ENCODE results near the gene ASB6. TPM values are rescaled to one million over a fixed set of nuclear protein-coding genes. Genes with fewer than 3 reads are reported as not detected.

ASB6 gene
- total RNA-seq, 4 donors from 2014 or later, result 15.4 to 22.5 (median 17.6) TPM

DNA sequence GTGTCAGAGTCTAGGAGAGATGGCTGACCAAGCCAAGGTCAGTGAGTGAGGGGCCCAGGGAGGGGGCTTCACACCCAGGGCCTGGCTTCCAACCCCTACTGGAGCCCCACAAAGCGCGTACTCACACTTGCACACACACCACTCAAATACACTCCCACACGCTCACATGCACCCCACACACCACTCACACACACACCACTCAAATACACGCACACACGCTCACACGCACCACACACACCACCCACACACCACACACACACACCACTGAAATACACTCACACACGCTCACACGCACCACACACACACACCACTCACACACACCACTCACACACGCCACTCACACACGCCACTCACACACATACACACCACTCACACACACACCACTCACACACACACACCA, 5.7 kb upstream of the ASB6 start:
- WGBS, 2 donors, result 86 to 87% methylated on average over 10 of the region's 10 CpGs
- no peak overlapping the region for H3K27ac ChIP-seq
- no peak overlapping the region for H3K4me3 ChIP-seq
- intact Hi-C loops (cut with DNase I), result loop anchor here (5.0 to 10.0 kb wide), 2 partner anchors 87 to 140 kb away; no protein-coding TSS in a partner anchor
- DNase-seq, result no peak
- H3K4me1 ChIP-seq, result peaks cover 0 to 54% (median 22%) of the 10 kb centered on the region in 3 donors
- no peaks in the 10 kb centered on the region for H3K27me3 ChIP-seq
- H3K9me3 ChIP-seq, result no peaks in the 10 kb centered on the region
- no peaks in the 10 kb centered on the region for H3K36me3 ChIP-seq
- TF ChIP-seq POLR2A (IDR thresholded peaks at IDR 0.05), result no peak
- TF ChIP-seq, protein P1, sequence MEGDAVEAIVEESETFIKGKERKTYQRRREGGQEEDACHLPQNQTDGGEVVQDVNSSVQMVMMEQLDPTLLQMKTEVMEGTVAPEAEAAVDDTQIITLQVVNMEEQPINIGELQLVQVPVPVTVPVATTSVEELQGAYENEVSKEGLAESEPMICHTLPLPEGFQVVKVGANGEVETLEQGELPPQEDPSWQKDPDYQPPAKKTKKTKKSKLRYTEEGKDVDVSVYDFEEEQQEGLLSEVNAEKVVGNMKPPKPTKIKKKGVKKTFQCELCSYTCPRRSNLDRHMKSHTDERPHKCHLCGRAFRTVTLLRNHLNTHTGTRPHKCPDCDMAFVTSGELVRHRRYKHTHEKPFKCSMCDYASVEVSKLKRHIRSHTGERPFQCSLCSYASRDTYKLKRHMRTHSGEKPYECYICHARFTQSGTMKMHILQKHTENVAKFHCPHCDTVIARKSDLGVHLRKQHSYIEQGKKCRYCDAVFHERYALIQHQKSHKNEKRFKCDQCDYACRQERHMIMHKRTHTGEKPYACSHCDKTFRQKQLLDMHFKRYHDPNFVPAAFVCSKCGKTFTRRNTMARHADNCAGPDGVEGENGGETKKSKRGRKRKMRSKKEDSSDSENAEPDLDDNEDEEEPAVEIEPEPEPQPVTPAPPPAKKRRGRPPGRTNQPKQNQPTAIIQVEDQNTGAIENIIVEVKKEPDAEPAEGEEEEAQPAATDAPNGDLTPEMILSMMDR (IDR thresholded peaks at IDR 0.05), result no peak

DNA sequence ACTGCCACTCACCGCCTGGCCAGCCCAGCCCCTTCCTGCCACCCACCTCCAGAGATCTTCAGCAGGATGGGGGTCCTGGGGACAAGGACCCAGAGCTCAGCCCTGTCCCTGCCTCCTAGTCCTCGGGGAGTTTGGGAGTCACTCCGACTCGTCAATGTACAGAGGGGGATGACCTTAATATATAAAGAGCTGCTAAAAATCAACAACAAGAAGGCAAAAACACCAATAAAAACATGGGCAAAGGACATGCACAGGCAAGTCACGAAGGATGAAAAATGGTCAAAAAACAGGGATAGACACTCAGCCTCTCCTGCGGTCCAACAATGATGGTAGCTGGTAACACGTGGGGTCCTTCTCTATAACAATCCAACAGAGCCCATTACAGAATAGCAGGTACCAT, 4.7 kb upstream of the ASB6 start:
- no peak for DNase-seq
- 93 to 94% methylated on average over 4 to 5 of the region's 7 CpGs for WGBS, 2 donors
- Histone ChIP-seq H3K27me3 (no peaks in the 10 kb centered on the region), H3K4me1 (peaks cover under 1 to 59% (median 25%) of the 10 kb centered on the region in 3 donors), H3K9me3 (no peaks in the 10 kb centered on the region), H3K36me3 (no peaks in the 10 kb centered on the region), H3K4me3 (no peak overlapping the region), H3K27ac (no peak overlapping the region)
- intact Hi-C loops (cut with DNase I), result loop anchor here (5.0 to 10.0 kb wide), 2 partner anchors 88 to 141 kb away; no protein-coding TSS in a partner anchor
- TF ChIP-seq, protein P1 (IDR thresholded peaks at IDR 0.05), result no peak
- TF ChIP-seq POLR2A (IDR thresholded peaks at IDR 0.05), result no peak

DNA sequence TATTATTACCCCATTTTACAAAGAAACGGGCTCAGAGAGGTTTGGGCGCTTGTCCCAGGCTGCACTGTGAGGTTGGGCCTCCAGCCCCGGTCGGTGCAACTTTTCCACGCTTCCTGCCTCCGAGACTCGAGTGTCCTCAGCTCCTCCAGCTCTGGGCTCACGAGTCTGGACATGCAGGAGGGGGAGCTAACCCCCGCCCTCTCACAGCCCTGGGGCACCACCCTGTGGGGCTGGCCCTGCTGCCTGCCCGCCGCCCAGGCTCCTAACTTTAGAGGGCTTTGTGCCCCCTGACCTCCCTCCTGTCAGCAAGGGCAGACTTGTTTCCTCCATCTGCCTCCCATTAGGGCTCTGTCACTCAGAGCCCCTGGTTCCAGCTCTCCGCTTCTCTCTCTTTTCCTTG, 4.3 kb upstream of the ASB6 start:
- no peaks in the 10 kb centered on the region for H3K36me3 ChIP-seq
- intact Hi-C loops (cut with DNase I), result loop anchor here (5.0 to 10.0 kb wide), 2 partner anchors 89 to 141 kb away; no protein-coding TSS in a partner anchor
- 63 to 75% methylated on average over 2 to 10 of the region's 12 CpGs for WGBS, 2 donors
- TF ChIP-seq POLR2A (IDR thresholded peaks at IDR 0.05), result no peak
- TF ChIP-seq, protein P1 (IDR thresholded peaks at IDR 0.05), result no peak
- no peak overlapping the region for H3K4me3 ChIP-seq
- H3K27ac ChIP-seq, result no peak overlapping the region
- peaks cover 4 to 63% (median 26%) of the 10 kb centered on the region in 3 donors for H3K4me1 ChIP-seq
- H3K27me3 ChIP-seq, result no peaks in the 10 kb centered on the region
- DNase-seq, result no peak
- no peaks in the 10 kb centered on the region for H3K9me3 ChIP-seq

DNA sequence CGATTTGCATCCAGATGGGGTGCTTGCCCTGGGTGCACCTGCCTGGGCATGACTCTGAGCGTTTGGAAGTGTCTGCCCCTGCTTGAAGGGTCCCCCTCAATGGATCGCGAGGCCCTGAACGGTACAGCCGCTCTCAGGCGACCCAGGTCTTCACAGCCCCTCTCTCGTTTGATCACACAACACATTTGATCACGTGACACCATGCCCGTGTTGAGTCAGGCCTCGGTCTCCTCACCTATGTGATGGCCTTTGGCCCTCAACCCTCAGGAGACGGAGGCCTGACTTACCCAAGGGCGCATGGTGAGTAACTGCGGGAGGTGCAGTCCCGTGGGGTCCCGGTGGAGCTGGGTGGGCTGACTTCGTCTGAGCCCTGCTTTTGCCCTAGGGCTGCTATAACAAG, 3.0 kb upstream of the ASB6 start:
- no peak for TF ChIP-seq POLR2A (IDR thresholded peaks at IDR 0.05)
- TF ChIP-seq, protein P1 (IDR thresholded peaks at IDR 0.05), result no peak
- Histone ChIP-seq H3K27ac (peak overlapping the region; percentile 62 to 78 (median 66)), H3K27me3 (no peaks in the 10 kb centered on the region), H3K4me1 (peaks cover 13 to 66% (median 39%) of the 10 kb centered on the region in 3 donors), H3K9me3 (no peaks in the 10 kb centered on the region), H3K36me3 (no peaks in the 10 kb centered on the region), H3K4me3 (no peak overlapping the region)
- intact Hi-C loops (cut with DNase I), result loop anchor here (5.0 to 10.0 kb wide), 2 partner anchors 90 to 142 kb away; no protein-coding TSS in a partner anchor
- DNase-seq, result no peak
- 60% methylated on average over 1 of the region's 17 CpGs; no CpG with 5 or more reads in 1 of the 2 donors for WGBS, 2 donors

DNA sequence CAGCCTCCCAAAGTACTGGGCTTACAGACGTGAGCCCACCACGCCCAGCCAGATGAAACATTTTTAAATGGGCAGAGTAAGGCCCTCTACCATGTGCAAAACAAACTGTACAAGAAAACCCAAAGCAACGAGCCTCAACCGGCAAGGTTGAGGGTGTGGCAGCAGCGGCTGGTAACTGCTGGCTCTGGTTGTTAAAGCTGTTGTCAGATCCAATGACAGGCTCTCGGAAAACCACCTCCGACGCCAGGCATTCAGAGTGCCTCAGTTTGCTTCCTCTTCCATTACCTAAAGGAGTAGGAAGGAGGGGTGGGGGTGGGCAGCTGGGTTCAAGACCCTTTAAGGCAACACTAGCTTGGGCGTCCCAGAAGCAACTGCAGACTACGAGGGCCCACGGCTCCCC, 2.4 kb upstream of the ASB6 start:
- Histone ChIP-seq H3K4me1 (peaks cover 18 to 70% (median 43%) of the 10 kb centered on the region in 3 donors), H3K4me3 (no peak overlapping the region), H3K36me3 (peaks cover 0 to 5% (median 0%) of the 10 kb centered on the region in 3 donors), H3K27me3 (no peaks in the 10 kb centered on the region), H3K9me3 (no peaks in the 10 kb centered on the region), H3K27ac (peak overlapping the region; percentile 62 to 78 (median 66))
- TF ChIP-seq POLR2A (IDR thresholded peaks at IDR 0.05), result no peak
- TF ChIP-seq, protein P1 (IDR thresholded peaks at IDR 0.05), result no peak
- no peak for DNase-seq
- intact Hi-C loops (cut with DNase I), result loop anchor here (10.0 kb wide), 1 partner anchor 90 kb away; no protein-coding TSS in a partner anchor
- WGBS, 2 donors, result 26 to 44% methylated on average over 6 to 7 of the region's 11 CpGs
